ENCODE data around the gene ZNF888.
"Not testable (repeated sequence)": the region's sequence is repeated elsewhere in the genome, so short reads cannot be mapped to it uniquely, and the experiment has no call there.

The ZNF888 gene

DNA sequence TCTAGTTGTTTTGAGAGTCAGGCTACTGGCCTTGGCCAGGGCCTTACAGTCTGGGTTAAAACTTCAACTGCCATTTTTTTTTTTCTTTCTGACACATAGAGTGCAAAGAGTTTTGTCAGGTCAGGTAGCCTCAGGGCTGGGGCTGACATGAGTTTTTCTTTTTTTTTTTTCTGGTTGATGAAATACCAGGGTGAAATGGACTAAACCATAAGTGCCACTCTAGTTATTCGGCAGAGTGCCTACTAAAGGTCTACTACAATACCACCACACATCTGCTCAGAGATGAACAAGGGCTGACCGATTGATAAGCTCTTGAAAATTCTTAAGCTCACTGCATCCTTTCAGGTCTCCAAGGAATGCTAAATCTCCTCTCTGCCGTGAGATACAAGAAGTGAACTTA is 21.4 kb downstream of the ZNF888 start:
- Histone ChIP-seq H3K9me3 (no peaks in the 10 kb centered on the region), H3K4me3 (ENCODE audit: low read depth in 1 of 2, low read length in 1 of 2) (no peak overlapping the region), H3K27me3 (no peaks in the 10 kb centered on the region), H3K27ac (no peak overlapping the region), H3K4me1 (ENCODE audit: control insufficient read depth in 1 of 2, insufficient read depth in 1 of 2, low read depth in 1 of 2, low read length in 1 of 2) (peaks cover 5 to 8% of the 10 kb centered on the region in 2 experiments), H3K36me3 (peaks cover 8% of the 10 kb centered on the region)
- TF ChIP-seq, protein P1, sequence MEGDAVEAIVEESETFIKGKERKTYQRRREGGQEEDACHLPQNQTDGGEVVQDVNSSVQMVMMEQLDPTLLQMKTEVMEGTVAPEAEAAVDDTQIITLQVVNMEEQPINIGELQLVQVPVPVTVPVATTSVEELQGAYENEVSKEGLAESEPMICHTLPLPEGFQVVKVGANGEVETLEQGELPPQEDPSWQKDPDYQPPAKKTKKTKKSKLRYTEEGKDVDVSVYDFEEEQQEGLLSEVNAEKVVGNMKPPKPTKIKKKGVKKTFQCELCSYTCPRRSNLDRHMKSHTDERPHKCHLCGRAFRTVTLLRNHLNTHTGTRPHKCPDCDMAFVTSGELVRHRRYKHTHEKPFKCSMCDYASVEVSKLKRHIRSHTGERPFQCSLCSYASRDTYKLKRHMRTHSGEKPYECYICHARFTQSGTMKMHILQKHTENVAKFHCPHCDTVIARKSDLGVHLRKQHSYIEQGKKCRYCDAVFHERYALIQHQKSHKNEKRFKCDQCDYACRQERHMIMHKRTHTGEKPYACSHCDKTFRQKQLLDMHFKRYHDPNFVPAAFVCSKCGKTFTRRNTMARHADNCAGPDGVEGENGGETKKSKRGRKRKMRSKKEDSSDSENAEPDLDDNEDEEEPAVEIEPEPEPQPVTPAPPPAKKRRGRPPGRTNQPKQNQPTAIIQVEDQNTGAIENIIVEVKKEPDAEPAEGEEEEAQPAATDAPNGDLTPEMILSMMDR (IDR thresholded peaks at IDR 0.05), result no peak

DNA sequence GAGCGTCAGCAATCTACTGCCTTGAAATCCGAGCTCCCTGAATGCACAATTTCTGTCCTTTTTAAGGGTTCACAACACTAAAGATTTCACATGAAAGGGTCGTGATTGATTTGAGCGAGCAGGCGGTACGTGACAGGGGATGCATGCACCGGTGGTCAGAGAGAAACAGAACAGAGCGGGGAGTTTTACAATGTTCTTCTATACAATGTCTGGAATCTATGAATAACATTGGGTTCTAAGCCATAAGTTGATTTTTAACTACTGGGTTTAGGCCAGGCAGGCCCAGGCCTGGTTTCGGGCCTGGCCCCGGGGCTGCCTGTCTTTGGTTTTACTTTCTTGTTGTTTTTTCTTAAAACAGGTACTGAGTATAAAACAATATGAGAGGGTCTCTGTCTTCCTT is 24.6 kb downstream of the ZNF888 start:
- H3K4me3 ChIP-seq (ENCODE audit: low read depth in 1 of 2, low read length in 1 of 2); H3K27me3 ChIP-seq; H3K36me3 ChIP-seq; H3K9me3 ChIP-seq; H3K27ac ChIP-seq: not testable (repeated sequence)
- H3K4me1 ChIP-seq (ENCODE audit: control insufficient read depth in 1 of 2, insufficient read depth in 1 of 2, low read depth in 1 of 2, low read length in 1 of 2), result peaks cover 8 to 11% of the 10 kb centered on the region in 2 experiments

- H3K27me3 ChIP-seq, result no peaks in the 10 kb centered on the region
- peak overlapping the region; percentile 78 to 88 for H3K4me3 ChIP-seq (ENCODE audit: low read depth in 1 of 2, low read length in 1 of 2)
- TF ChIP-seq, protein P1 (IDR thresholded peaks at IDR 0.05), result no peak
- no peaks in the 10 kb centered on the region for H3K36me3 ChIP-seq
- no peaks in the 10 kb centered on the region for H3K9me3 ChIP-seq
- H3K27ac ChIP-seq, result no peak overlapping the region
- peaks cover 8 to 11% of the 10 kb centered on the region in 2 experiments for H3K4me1 ChIP-seq (ENCODE audit: control insufficient read depth in 1 of 2, insufficient read depth in 1 of 2, low read depth in 1 of 2, low read length in 1 of 2)
Observed at GRCh38 chr19:52898101-52898500, 25.1 kb downstream of the ZNF888 start.

DNA sequence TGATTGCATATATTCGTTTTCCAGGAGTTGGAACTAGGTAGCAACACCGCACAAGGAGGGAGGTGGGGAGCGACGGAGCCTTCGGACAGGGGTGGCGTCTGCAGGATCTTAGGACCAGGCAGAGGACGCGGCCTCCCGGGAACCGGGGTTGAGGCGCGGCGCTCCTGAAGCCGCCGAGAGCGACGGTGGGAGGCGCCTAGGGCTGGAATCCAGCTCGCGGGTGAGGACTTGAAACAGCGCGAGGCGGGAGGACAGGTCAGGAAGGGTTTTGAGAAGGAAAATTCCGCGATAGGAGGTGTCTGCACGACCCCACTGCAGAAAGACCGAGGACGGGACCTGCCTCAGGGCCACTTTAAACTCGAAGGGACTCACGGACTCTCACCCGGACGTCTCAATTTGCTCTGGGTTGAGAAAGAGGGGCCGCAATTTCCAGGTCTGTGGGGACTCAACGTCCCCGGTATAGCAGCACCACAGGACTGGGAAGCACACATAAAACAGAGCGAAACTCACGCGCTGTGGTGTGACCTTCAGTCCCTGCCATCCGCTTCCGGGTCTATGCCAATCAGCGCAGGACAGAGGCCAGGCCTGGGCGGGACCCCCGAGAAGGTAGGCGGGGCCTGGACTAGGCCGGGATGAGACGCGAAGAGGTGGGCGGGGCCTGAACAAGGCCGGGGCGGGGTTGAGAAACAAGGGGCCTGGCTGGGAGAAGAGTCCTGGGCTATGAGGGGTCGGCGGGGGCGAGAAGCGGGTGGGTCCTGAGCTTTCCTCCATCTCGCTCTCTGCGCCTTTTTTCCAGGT is 25.9 kb downstream of the ZNF888 start, which contains the start of gene ZNF320:
Gene ZNF320, minus strand, starts transcription at position 498 of the 798 bp plus-strand sequence. CDS start 7,380 bp downstream, outside the sequence.
- Histone ChIP-seq H3K4me1 (ENCODE audit: control insufficient read depth in 1 of 2, insufficient read depth in 1 of 2, low read depth in 1 of 2, low read length in 1 of 2) (peaks cover 8 to 11% of the 10 kb centered on the region in 2 experiments), H3K27me3 (no peaks in the 10 kb centered on the region), H3K36me3 (no peaks in the 10 kb centered on the region), H3K4me3 (ENCODE audit: low read depth in 1 of 2, low read length in 1 of 2) (peak within 1 kb of the TSS; percentile 78 to 88), H3K27ac (peak within 1 kb of the TSS; percentile 66), H3K9me3 (no peaks in the 10 kb centered on the region)
- TF ChIP-seq, protein P1 (IDR thresholded peaks at IDR 0.05), result peak; percentile 9

DNA sequence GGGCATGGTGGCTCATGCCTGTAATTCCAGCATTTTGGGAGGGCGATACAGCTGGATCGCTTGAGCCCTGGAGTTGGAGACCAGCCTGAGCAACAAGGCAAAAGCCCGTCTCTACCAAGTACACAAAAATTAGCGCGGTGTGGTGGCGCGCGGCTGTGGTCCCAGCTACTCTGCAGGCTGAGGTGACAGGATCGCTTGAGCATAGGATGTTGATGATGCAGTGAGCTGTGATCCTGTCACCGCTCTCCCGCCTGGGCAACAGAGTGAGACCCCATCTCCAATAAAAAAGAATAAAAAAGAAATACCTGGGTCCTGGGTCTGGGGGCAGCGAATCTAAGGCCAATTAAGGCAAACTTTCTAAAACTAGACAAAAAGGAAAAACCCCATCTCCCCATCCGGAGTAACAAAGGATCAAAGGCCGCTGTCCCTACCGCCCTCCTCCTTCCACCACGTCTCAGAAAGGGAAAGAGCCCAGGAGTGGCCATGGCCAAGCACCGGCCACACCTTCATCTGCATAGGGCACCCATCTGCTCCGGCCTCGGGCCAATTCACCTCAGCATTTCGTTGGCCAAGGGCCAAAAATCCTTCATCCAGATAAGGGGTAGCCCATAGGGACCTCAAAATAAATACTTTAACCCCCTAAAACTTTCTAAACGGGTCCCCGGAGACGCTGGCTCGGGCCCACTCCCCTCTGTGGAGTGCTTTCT is 26.6 kb downstream of the ZNF888 start:
- Histone ChIP-seq H3K36me3 (no peaks in the 10 kb centered on the region), H3K27me3 (no peaks in the 10 kb centered on the region), H3K27ac (peak overlapping the region; percentile 66), H3K9me3 (no peaks in the 10 kb centered on the region), H3K4me1 (ENCODE audit: control insufficient read depth in 1 of 2, insufficient read depth in 1 of 2, low read depth in 1 of 2, low read length in 1 of 2) (peaks cover 8 to 11% of the 10 kb centered on the region in 2 experiments), H3K4me3 (ENCODE audit: low read depth in 1 of 2, low read length in 1 of 2) (peak overlapping the region; percentile 78 to 88)
- TF ChIP-seq, protein P1 (IDR thresholded peaks at IDR 0.05), result no peak

DNA sequence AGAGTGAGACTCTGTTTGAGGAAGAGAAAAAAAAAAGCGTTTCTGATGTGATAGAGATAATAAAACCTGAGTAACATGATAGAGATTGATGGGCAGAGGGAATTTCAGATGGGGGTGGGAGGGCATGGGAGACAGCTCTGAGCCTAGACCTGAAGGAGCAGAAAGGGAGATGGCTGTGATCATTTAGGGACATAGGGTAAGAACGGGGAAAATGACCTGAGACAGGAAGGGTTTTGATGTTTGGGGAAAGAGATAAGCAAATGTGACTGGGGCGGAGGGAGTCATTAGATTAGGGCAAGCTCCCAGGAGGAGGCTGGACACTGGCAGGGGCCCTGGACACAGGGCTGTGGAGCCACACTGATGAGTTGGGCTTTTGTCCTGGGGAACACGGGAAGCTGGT is 31.9 kb downstream of the ZNF888 start:
- Histone ChIP-seq H3K9me3 (peaks cover 1% of the 10 kb centered on the region), H3K27me3 (no peaks in the 10 kb centered on the region), H3K27ac (no peak overlapping the region), H3K4me3 (ENCODE audit: low read depth in 1 of 2, low read length in 1 of 2) (no peak overlapping the region), H3K36me3 (peaks cover 10% of the 10 kb centered on the region), H3K4me1 (ENCODE audit: control insufficient read depth in 1 of 2, insufficient read depth in 1 of 2, low read depth in 1 of 2, low read length in 1 of 2) (no peaks in the 10 kb centered on the region)
- TF ChIP-seq, protein P1 (IDR thresholded peaks at IDR 0.05), result no peak

Data from neutrophil (primary cell).